Gastrocnemius medialis (tissue), 4 donors: ENCODE measurements around the gene ARVCF. TPM values are rescaled to one million over a fixed set of nuclear protein-coding genes. Genes with fewer than 3 reads are reported as not detected.

Experiments
- ATAC-seq, 2 donors: fragments of 150-250 bp; one replicate each; pipeline ENCODE4 v1.9.1; 2016
- DNase-seq, 2 donors: peaks; one replicate each; pipeline ENCODE4 v3.0.0-alpha.2; 2019
- H3K27ac ChIP-seq, 4 donors: fragments of 200-600 bp; sonication (generic); 1 replicate in 1 of 4; 2 replicates in 3 of 4; pipeline ENCODE4 v1.5.1; 2016 to 2018; ENCODE audit warnings: mild to moderate bottlenecking in 2 of 4, moderate library complexity in 1 of 4
- H3K27me3 ChIP-seq, 3 donors: fragments of 200-600 bp; sonication (generic) in 2 of 3; 1 replicate in 1 of 3; 2 replicates in 2 of 3; pipeline versions ENCODE4 v1.5.1 to v1.6.0; 2016 to 2019; ENCODE audit warnings: mild to moderate bottlenecking in 1 of 3, moderate library complexity in 1 of 3
- H3K36me3 ChIP-seq, 2 donors: fragments of 200-600 bp; sonication (generic) in 1 of 2; one replicate each; pipeline ENCODE4 v1.5.1; 2017 to 2018
- H3K4me1 ChIP-seq, 2 donors: fragments of 200-600 bp; sonication (generic) in 1 of 2; one replicate each; pipeline ENCODE4 v1.5.1; 2016 to 2017; ENCODE audit warnings: mild to moderate bottlenecking in 2 of 2
- H3K4me3 ChIP-seq, 4 donors: fragments of 200-600 bp; sonication (generic) in 3 of 4; 1 replicate in 1 of 4; 2 replicates in 3 of 4; pipeline ENCODE4 v1.5.1; 2016 to 2019; ENCODE audit warnings: mild to moderate bottlenecking in 2 of 4
- H3K9me3 ChIP-seq, 3 donors: fragments of 200-600 bp; sonication (generic) in 2 of 3; 1 replicate in 1 of 3; 2 replicates in 2 of 3; pipeline ENCODE4 v1.5.1; 2016 to 2019
- POLR2A ChIP-seq, 2 donors: fragments of 450-650 bp; IDR thresholded peaks; one replicate each; pipeline ENCODE4 v1.6.1; 2017; ENCODE audit warnings: antibody characterized with exemption in 2 of 2, mild to moderate bottlenecking in 2 of 2, moderate library complexity in 2 of 2
- in situ Hi-C, 4 donors: fragments of 200-750 bp; cut with MboI; loops; one replicate each; pipeline versions ENCODE4 v1.15.0 to v1.8.0; 2017; ENCODE audit warnings: low sequenced_read_pairs in 4 of 4
- intact Hi-C: fragments of 100-400 bp; cut with DNase I; formaldehyde crosslinking; loops from one replicate; pipeline ENCODE4 v1.15.1; 2023; ENCODE audit warnings: low total_unique reads
- total RNA-seq, 4 donors: library from RNA; depleted of rRNA; stranded (reverse); fragments of >200 nt; gene quantifications; one replicate each; pipeline versions ENCODE4 v1.1.0 to v1.2.3, GENCODE V29; 2016
- TF ChIP-seq, protein P1 (sequence below), 5 experiments: fragments of 450-650 bp in 3 of 5; fragments of 200-600 bp in 2 of 5; sonication (generic) in 2 of 5; IDR thresholded peaks in 4 of 5; conservative IDR thresholded peaks in 1 of 5; 1 replicate in 4 of 5; 2 replicates in 1 of 5; pipeline ENCODE4 v1.5.1; 2016 to 2019; ENCODE audit warnings: antibody characterized with exemption in 5 of 5, mild to moderate bottlenecking in 3 of 5, moderate library complexity in 3 of 5

Gene ARVCF
- total RNA-seq, 4 donors from 2014 or later, result 6.9 to 19.6 (median 18.0) TPM

DNA sequence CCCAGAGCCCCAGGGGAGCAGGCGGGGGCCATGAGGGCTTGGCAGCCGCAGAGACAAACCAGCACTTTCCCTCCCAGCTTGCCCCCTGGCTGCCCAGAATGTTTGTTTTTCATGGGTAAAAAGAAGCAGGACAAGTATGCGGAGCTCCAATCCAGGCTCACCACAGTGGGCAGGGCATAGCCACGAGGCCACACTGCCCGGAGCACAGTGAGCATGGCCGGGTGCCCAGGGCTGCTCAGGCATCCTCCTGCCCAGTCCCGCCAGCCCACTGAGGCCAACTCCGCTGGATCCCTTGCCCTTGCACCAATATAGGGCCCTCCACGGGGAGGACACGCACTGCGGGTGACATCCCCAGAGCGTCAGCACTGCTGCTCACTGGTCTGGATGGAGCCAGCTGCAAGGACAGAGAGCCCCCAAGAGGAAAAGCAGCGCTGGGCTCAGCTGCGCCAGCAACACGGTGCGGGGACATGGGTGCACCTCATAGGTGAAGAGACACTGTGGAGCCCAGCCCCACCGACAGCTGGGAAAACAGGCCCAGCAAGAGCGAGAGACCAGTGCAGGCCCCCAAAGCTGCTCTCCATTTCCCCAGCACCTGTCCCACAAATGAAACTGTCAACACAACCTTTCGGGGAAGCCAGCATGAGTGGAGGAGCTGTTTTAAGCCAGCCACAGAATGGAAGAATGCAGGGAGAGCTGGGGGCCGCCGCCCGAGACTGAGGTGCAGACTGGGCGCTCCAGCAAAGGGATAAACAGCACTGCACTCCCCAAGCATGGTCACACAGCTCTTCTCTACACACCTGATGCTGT, 24.8 kb downstream of the ARVCF start:
- in situ Hi-C loops, result no loop called here
- Histone ChIP-seq H3K9me3 (no peaks in the 10 kb centered on the region), H3K4me3 (no peak overlapping the region), H3K27ac (peak overlapping the region in 1 of 4 donors; percentile 13), H3K4me1 (peaks cover 0 to 13% of the 10 kb centered on the region in 2 donors), H3K27me3 (no peaks in the 10 kb centered on the region), H3K36me3 (no peaks in the 10 kb centered on the region)
- DNase-seq, result no peak
- ATAC-seq, result no peak
- intact Hi-C loops, result no loop called here
- no peak for TF ChIP-seq POLR2A (IDR thresholded peaks at IDR 0.05)
- TF ChIP-seq, protein P1, sequence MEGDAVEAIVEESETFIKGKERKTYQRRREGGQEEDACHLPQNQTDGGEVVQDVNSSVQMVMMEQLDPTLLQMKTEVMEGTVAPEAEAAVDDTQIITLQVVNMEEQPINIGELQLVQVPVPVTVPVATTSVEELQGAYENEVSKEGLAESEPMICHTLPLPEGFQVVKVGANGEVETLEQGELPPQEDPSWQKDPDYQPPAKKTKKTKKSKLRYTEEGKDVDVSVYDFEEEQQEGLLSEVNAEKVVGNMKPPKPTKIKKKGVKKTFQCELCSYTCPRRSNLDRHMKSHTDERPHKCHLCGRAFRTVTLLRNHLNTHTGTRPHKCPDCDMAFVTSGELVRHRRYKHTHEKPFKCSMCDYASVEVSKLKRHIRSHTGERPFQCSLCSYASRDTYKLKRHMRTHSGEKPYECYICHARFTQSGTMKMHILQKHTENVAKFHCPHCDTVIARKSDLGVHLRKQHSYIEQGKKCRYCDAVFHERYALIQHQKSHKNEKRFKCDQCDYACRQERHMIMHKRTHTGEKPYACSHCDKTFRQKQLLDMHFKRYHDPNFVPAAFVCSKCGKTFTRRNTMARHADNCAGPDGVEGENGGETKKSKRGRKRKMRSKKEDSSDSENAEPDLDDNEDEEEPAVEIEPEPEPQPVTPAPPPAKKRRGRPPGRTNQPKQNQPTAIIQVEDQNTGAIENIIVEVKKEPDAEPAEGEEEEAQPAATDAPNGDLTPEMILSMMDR (IDR thresholded peaks at IDR 0.05 in 4 of 5, conservative IDR thresholded peaks at IDR 0.05 in 1 of 5), result no peak

DNA sequence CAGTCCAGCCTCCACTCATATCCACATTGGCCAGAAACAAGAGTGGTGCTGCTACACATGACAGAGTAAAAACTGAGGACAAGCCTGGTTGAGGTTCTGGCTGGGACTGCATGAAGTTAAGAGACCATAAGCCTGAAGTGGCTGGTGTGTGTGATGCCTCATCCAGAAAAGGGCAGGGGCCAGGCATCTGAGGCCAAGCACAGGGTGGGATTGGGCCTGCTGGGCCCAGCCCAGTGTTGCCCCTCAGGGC, 25.3 kb downstream of the ARVCF start:
- H3K27ac ChIP-seq, result peak overlapping the region in 1 of 4 donors; percentile 13
- peaks cover 2 to 16% of the 10 kb centered on the region in 2 donors for H3K4me1 ChIP-seq
- intact Hi-C loops, result no loop called here
- TF ChIP-seq, protein P1 (IDR thresholded peaks at IDR 0.05 in 4 of 5, conservative IDR thresholded peaks at IDR 0.05 in 1 of 5), result no peak
- no peak for TF ChIP-seq POLR2A (IDR thresholded peaks at IDR 0.05)
- ATAC-seq (no peak), DNase-seq (no peak)
- no peak overlapping the region for H3K4me3 ChIP-seq
- in situ Hi-C loops, result no loop called here
- H3K36me3 ChIP-seq, result no peaks in the 10 kb centered on the region
- H3K27me3 ChIP-seq, result no peaks in the 10 kb centered on the region
- H3K9me3 ChIP-seq, result no peaks in the 10 kb centered on the region

DNA sequence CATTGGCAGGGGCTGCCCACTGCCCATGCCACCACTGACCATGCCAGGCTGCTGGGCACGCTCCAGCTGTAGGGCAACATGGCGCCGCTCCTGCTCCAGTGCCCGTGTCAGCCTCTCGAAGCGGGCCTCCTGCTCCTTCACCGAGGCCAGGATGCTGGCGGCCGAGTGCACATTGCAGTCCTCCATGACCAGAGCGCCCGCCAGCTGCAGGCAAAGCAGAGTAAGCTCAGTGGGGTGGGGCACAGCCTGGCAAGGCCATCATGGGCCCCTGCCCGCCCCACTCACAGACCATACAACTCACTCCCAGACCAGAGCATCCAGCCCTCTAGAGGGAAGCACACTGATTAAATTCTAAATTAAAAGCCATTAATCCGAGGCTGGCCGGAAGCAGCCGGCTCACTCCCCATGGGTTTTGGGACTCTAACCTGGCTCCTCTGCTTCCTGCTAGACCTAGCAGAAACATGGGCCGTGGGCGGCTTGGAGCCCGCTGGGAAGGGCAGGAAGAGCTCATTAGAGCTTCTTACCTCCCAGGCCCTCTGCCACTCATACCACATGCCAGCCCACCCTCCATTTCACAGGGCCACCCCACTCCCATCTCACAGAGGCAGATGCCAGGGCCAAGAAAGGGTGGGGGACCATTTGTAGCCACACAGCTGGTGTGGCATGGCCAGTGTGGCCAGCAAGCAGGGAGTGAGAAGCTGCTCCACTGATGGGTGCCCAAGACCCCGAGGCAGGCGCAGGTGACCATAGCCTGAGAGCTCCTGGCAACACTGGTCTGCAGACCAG, 25.8 kb downstream of the ARVCF start:
- Histone ChIP-seq H3K9me3 (no peaks in the 10 kb centered on the region), H3K4me1 (peaks cover 7 to 21% of the 10 kb centered on the region in 2 donors), H3K4me3 (no peak overlapping the region), H3K27ac (no peak overlapping the region), H3K27me3 (no peaks in the 10 kb centered on the region), H3K36me3 (no peaks in the 10 kb centered on the region)
- DNase-seq (no peak), ATAC-seq (no peak)
- no peak for TF ChIP-seq POLR2A (IDR thresholded peaks at IDR 0.05)
- TF ChIP-seq, protein P1 (IDR thresholded peaks at IDR 0.05 in 4 of 5, conservative IDR thresholded peaks at IDR 0.05 in 1 of 5), result no peak
- in situ Hi-C loops (no loop called here), intact Hi-C loops (no loop called here)

DNA sequence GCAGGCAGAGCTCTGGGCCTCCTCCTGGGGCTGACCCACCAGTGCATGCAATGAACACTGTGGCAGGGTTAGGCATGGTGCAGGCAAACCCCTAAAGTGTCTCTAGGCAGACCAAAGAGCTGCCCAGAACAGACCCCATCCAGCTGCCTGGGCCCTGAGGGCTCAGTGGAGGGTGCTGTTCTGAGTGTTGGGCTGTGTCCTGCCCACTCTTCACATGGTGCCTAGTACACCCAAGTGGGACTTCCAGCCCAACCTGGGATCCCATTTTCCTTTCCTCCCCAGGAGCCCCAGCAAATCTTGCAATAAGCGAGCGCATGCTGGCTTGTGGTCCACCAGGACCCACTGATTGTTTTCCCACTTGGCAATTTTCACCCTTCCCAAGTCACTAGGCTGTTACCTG, 26.4 kb downstream of the ARVCF start:
- H3K9me3 ChIP-seq, result no peaks in the 10 kb centered on the region
- peaks cover 13 to 22% of the 10 kb centered on the region in 2 donors for H3K4me1 ChIP-seq
- DNase-seq (no peak), ATAC-seq (no peak)
- TF ChIP-seq, protein P1 (IDR thresholded peaks at IDR 0.05 in 4 of 5, conservative IDR thresholded peaks at IDR 0.05 in 1 of 5), result no peak
- no peak for TF ChIP-seq POLR2A (IDR thresholded peaks at IDR 0.05)
- no peaks in the 10 kb centered on the region for H3K36me3 ChIP-seq
- intact Hi-C loops (no loop called here), in situ Hi-C loops (no loop called here)
- H3K4me3 ChIP-seq, result no peak overlapping the region
- no peak overlapping the region for H3K27ac ChIP-seq
- H3K27me3 ChIP-seq, result no peaks in the 10 kb centered on the region
